GM12873 (cell line): Measurements from ENCODE around the gene NTM.

Experiments
- TF ChIP-seq, protein P1 (sequence below): IDR thresholded peaks from 2 replicates; pipeline ENCODE4 v1.5.1; 2012; ENCODE audit warnings: low read depth, mild to moderate bottlenecking, moderate library complexity, low read length, control low read depth; ENCODE audit not compliant: insufficient read depth; ENCODE audit errors: missing control alignments

The NTM gene

DNA sequence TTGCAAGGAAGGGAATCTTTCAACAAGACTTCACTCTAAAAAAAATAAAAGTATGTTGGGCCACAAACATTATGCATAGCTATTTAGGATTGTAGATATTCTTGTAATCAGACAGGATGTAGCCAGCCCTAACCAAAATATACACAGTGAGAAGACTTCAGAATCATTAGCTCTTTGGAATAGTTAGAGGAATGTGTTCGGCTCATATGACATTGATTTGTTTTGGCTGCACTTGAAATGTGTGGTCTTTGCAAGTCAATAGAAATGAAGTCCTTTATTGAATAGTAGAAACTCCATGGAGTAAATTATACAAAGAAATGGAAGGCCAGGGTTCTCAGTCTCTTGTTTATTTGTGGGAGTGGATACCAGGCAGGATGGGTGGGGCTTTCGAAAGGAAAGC, 692.1 kb downstream of the NTM start:
- TF ChIP-seq, protein P1, sequence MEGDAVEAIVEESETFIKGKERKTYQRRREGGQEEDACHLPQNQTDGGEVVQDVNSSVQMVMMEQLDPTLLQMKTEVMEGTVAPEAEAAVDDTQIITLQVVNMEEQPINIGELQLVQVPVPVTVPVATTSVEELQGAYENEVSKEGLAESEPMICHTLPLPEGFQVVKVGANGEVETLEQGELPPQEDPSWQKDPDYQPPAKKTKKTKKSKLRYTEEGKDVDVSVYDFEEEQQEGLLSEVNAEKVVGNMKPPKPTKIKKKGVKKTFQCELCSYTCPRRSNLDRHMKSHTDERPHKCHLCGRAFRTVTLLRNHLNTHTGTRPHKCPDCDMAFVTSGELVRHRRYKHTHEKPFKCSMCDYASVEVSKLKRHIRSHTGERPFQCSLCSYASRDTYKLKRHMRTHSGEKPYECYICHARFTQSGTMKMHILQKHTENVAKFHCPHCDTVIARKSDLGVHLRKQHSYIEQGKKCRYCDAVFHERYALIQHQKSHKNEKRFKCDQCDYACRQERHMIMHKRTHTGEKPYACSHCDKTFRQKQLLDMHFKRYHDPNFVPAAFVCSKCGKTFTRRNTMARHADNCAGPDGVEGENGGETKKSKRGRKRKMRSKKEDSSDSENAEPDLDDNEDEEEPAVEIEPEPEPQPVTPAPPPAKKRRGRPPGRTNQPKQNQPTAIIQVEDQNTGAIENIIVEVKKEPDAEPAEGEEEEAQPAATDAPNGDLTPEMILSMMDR, result no peak

DNA sequence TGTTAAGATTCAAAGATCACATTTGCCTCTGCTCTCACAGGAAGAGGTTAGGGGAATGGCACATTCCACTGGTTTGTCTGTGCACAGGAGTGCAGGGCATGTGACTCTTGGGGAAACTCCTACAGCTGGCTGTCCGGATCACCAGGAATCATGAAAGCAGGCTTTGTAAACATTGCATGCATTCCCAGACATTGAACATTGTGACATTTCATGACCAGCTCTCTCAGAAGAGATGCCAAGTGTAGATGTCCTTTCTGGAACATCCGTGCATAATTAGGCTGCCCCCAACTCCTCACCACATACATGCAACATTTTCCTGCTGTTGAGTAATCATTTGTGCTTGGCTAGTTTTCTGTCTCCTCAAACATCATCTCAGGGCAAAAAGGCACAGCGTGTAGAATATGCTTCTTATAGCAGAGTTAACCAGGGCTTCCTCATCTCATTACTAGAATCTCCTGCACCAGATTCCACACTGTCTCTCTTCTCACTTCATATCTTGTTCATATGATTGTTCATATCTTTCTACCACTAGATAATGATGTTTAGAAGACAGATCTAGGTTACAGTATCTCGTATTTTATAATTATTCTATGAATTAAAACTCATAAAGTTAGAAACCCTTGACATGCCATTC, 694.7 kb downstream of the NTM start:
- TF ChIP-seq, protein P1, result no peak

DNA sequence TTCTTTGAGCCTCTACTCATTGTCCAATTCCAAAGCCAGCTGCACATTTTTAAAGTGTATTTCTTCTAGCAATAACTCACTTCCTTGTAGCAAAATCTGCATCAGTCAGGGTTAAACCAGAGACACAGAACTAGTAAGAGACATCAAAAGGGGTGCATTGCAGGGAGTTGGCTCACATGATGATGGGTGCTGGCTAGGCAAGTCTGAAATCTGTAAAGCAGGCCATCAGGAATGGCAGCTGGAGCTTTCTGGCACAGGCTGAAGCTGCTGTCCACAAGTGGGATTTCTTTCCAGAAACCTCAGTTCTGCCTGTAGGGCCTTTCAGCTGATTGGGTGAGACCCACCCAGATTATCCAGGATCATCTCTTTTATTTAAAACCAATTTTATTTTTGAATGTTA, 698.1 kb downstream of the NTM start:
- TF ChIP-seq, protein P1, result no peak

DNA sequence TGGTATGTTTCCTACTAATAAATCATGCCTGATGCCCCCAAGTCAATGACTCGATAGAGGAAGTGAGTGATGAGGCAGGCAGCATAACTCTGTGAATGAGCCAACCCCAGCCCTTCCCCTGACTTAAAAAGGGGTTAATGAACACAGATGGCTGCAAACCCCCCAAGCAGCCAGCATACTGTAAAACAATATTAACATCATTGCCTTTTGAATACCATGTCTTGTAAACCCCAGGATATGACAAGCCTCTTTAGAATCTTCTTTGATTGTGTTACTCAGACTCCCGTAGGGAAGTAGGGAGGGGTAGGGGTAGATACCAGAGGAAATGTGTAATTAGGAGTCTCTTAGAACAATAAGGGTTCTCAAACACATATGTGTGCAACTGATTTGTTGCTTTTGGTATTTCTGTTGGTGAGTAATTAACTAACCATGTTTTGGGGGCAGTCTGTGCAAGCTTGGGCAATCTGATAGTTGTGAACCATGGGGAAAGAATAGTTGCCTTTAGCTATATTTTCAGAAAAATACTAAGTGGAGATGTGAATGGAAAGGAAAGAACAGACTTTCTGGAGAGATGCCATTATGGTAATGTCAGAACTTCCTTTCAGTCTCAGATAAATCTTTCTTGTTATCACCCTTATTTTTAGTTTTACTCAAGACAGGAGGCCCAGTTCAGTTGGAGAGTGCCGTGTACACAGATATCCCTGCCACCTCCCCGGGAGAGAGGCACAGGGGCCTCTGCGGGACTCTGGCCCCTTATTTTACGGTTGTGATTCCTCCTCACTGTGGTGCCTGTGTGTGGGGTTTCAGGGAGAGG, 701.8 kb downstream of the NTM start:
- TF ChIP-seq, protein P1, result no peak

DNA sequence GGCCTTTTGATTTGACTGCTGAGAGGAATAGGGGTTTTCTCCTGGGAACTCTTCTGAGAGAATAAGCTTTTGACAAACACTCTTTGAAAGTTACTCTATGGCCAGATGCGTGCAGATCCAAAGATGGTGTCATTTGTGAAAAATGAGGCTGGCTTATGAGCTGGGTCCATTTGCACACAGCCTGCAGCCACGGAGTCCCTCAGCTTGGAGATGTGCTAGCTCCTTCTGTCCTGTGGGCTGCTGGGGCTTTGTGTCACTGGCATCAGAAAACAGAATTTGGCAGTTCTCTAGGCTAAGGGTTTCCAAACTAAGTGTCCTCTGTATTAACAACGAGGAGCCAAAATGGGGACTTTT, 702.4 kb downstream of the NTM start:
- TF ChIP-seq, protein P1, result no peak

DNA sequence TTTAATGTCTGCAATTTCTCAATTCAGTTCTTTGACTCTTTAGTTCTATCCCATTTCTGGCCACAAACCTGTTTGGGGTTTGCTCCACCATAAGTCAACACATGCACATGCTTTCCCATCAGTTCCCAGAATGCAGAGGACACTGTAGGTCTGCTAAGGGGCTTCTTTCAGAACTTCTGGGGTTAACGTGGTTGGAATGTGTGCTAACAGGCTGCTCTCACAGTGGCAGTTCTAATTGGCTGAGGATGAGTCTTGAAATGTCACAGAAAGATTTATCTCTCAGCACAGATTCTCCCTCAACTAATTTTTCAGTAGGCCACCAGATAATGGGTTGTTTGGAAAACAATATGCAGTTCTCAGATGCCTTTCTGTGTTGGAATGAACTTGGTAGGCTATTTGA, 703.4 kb downstream of the NTM start:
- TF ChIP-seq, protein P1, result no peak

DNA sequence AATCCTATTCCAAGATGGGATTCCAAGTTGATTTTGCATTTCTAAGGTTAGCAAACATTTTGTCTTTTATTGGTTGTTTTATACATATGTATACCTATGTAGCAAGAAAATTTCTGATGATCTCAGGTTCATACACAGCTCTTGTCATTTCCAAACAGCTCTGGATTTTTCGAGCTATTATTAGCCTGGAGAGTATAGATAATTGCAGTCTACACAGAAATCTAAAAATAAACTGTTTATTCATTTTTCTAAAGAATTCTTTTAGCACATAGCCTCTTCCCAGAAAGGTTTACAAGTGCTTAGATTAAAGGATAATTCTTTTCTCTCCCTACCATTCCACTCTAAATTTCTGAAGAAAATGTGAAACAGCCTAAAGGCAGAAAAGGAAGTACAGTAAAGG, 705.0 kb downstream of the NTM start:
- TF ChIP-seq, protein P1, result no peak
